GM12891 (cell line): ENCODE data around the gene CFL2.

Experiments
- DNase-seq: peaks from one replicate; pipeline ENCODE4 v3.0.0; 2011; ENCODE audit warnings: low spot score; ENCODE audit not compliant: insufficient read length
- FAIRE-seq: peaks from 2 replicates; lab custom pipeline; 2011; peaks lifted over from hg19 to GRCh38; lab: Jason Lieb, UNC
- PAX5 ChIP-seq: IDR thresholded peaks from 2 replicates; pipeline ENCODE4 v1.6.1; 2011; ENCODE audit warnings: low read length, moderate library complexity, mild to moderate bottlenecking; ENCODE audit not compliant: insufficient read depth, severe bottlenecking
- POLR2A ChIP-seq: IDR thresholded peaks from 2 replicates; pipeline ENCODE4 v1.6.1; 2011; ENCODE audit warnings: low read depth, low read length, control low read depth
- POLR2AphosphoS5 ChIP-seq: IDR thresholded peaks from 2 replicates; pipeline ENCODE4 v1.6.1; 2011; ENCODE audit warnings: low read depth, low read length, control low read depth
- POU2F2 ChIP-seq: IDR thresholded peaks from 2 replicates; pipeline ENCODE4 v1.6.1; 2011; ENCODE audit warnings: low read depth, mild to moderate bottlenecking, control low read depth, low read length, moderate library complexity
- SPI1 ChIP-seq: IDR thresholded peaks from 2 replicates; pipeline ENCODE4 v1.6.1; 2011; ENCODE audit warnings: low read depth, low read length, control low read depth
- TAF1 ChIP-seq: IDR thresholded peaks from 2 replicates; pipeline ENCODE4 v1.6.1; 2011; ENCODE audit warnings: low read depth, low read length, control low read depth

CFL2 gene

DNA sequence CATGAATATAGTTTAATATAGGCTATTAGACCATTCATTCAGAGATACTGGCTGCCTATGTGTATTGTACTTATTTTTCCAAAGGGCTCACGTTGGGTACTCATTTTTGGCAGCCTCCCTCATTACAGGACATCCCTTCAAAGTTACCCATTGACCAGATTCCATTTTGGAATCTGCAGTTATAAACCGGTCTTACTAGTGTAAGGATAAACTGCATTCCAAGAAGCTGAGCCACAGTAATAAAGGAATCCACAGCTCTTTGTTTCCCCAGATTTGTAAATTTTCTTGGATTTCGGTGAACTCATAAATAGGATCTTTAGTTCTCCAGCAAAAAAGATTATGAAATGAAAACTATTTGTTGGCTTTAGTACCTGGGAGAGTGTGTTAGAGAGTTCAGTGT, 18.9 kb upstream of the CFL2 start:
- no peak for DNase-seq
- TF ChIP-seq SPI1 (no peak), POU2F2 (no peak), TAF1 (no peak), POLR2A (no peak)
- no peak for FAIRE-seq

DNA sequence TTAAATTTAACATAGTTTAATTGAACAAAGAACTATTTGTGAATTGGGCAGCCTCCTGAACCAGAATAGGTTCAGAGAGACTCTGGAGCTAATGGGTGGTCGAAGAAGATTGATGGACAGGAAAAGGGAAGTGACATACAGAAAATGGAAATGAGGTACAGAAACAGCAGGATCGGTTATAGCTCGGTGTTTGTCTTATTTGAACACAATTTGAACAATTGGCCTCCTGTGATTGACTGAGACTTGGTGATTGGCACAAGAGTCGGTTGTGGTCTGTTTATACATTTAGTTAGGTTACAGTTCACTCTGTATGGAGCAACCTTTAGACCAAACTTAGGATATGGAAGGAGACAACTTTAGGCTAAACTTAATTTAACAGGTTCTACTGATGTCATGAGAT, 18.4 kb upstream of the CFL2 start:
- DNase-seq (no peak), FAIRE-seq (peak; percentile 13)
- peak; percentile 64 for TF ChIP-seq SPI1
- no peak for TF ChIP-seq POU2F2

DNA sequence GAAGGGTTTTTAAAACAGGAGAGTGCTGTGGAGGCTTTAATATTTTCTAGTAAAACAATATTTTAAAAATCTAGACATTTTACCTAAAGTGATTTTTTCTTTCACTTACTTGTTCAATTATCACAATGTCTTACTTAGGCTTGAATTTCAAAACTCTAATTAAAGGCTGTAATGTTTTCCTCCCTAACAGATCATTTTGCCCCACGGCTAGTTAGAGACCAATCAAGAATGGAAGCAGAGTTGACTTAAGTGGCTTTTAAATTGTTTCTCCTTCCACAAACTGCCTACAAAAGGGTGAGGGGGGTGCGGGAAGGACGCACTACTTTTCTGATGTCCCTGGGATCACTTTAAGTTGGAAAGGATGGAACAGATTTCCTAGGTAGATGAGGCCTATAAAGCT, 9.5 kb upstream of the CFL2 start:
- DNase-seq (no peak), FAIRE-seq (no peak)
- TF ChIP-seq PAX5 (no peak), SPI1 (no peak), POU2F2 (no peak), POLR2AphosphoS5 (no peak), POLR2A (no peak), TAF1 (no peak)

DNA sequence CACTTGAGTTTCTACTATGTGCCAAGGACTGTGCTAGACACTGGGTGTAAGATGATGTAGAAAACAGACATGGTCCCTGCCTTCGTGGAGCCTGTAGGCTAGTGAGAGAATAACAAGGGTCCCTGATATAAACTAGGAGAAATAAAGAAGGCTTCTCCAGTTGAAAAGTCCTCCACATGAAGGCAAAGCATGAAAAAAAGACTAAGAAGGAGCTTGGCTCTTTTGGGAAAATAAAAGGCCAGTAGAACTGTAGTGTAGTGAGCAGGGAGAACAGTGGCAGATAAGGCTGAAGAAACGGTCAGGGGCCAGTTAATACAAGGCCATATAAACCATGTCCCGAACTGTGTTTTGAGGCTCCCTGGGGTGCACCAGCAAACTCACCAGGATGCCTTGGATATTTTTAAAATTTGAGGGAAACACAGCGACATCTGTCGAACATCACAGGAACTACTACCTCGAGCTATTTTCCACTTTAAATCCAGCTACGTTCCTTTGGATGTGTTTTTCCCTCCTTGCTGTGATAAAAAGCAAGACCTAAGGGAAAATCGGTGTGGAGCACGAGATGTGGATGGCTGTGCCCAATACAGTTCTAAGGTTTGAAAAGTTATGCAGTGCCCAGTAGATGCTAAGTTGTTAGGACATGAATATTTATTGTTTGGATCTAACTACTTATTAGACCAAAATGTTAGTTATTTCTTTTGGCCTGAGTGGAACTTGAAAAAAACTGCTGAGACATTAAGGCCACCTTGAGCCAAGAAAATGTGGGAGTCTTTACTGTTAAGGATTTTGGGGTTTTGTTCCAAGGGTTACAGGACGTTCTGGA, 8.5 kb upstream of the CFL2 start:
- peak; percentile 34 for DNase-seq
- FAIRE-seq = peak; percentile 40
- TF ChIP-seq POLR2AphosphoS5 = no peak
- TF ChIP-seq PAX5 = no peak

DNA sequence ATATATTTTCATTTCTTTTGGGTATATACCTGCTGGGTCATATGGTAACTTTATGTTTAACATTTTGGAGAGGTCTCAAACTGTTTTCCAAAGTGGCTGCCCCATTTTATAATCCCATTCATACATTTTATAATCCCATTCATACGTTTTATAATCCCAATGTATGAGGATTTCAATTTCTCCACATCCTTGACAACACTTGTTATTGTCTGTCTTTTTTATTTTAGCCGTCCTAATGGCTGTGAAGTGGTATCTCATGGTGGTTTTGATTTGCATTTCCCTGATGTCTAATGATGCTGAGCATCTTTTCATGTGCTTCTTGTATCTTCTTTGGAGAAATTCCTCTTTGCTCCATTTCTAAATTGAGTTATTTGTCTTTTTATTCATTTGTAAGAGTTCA, 6.7 kb upstream of the CFL2 start:
- TF ChIP-seq SPI1 = no peak
- TF ChIP-seq POLR2A = no peak
- TF ChIP-seq POLR2AphosphoS5 = no peak
- TF ChIP-seq POU2F2 = no peak
- no peak for TF ChIP-seq TAF1
- TF ChIP-seq PAX5 = no peak
- no peak for FAIRE-seq
- no peak for DNase-seq

DNA sequence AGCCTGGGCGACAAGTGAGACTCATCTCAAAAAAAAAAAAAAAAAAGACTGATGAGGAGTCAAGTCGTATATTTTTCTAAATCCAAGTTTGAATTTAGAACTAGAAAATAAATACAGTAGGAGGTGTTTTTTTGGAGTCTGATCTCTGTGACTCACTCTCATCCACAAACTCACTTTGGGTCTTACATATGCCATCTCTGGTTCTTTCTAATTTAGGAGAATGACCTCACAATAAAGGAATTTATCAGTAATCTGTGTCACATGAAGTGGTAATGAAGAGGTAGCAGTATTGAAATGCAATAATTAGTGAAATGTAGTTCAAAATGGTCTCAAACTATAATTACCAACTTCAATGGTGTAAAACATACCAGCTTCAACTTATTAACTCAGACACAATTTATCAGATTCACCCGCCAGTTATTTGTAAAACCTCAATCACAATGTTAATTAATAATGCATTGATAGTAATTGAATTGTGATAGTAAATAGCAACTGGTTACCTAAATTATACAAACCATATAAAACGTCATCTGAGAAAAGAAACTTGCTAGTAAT, 4.4 kb upstream of the CFL2 start:
- DNase-seq = no peak
- FAIRE-seq = no peak
- no peak for TF ChIP-seq PAX5
- no peak for TF ChIP-seq POLR2AphosphoS5
- no peak for TF ChIP-seq SPI1
- TF ChIP-seq POU2F2 = no peak
- no peak for TF ChIP-seq TAF1
- no peak for TF ChIP-seq POLR2A

DNA sequence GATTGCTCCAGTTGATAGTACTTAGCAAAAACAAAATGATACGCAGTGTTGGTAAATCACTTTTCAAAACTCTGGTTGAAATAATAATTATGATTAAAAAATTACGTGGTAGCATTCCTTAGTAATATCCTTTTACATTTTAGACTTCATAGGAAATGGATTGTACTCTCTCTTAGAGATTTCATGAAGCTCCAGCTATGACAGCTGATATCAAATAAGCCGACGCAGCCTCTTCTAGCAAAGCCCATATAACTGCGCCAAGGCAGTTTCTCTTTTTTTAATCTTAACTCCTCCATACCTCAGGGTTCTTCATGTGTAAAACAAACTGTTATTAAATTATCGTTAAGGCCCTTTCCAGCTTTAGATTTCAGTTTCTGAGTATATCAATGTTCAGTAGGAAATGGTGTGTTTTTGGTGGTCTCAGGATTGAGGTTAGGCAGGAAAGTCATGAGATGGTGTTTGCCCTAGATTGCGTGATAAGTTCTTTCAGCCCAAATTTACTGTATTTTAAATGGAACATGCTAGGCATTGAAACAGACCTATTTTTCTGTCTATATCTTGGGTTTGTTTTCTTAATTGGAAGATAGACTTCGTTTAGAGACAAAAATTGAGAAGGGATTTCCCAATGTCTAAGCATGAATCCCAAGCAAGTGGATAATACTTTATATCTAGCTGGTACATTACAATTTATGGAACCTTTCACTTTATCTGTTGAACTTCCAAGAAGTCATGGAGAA, 902 bp upstream of the CFL2 start:
- no peak for FAIRE-seq
- no peak for TF ChIP-seq SPI1
- no peak for DNase-seq

DNA sequence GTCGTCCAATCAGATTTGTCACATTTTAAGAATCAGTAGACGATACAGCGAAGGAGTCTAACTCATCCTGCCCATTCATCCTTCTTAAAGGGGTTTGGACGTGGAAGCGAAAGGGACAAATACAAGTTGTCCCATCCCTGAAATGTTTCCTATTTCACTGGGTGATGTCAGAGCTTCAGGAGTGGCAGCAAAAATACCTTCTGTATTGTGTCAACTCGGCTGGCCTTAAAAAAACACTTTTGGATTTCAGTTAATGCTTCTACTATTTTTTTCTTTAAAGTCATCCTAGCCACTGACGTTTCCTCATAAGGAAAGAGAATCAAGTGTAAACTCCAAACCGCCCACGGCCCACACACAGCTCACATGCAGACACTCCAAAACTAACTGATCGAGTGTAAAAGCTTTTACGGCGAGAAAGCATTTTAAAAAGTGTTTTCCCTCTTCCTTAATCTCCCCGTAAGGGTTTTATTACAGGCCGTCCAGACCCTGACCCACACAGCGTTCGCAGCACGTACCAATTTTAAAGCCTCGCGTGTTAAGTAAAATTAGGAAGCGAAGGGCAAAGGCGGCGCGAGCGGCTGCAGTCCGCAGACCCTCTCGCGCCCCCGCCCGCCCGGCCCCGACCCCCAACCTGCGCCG, 593 bp downstream of the CFL2 start:
- no peak for DNase-seq
- TF ChIP-seq POLR2AphosphoS5 = no peak
- TF ChIP-seq POU2F2 = no peak
- peak; percentile 45; the same call in 1 of the 2 replicates for TF ChIP-seq POLR2A
- TF ChIP-seq PAX5 = no peak
- no peak for TF ChIP-seq SPI1
- TF ChIP-seq TAF1 = no peak
- peak; percentile 71 for FAIRE-seq

DNA sequence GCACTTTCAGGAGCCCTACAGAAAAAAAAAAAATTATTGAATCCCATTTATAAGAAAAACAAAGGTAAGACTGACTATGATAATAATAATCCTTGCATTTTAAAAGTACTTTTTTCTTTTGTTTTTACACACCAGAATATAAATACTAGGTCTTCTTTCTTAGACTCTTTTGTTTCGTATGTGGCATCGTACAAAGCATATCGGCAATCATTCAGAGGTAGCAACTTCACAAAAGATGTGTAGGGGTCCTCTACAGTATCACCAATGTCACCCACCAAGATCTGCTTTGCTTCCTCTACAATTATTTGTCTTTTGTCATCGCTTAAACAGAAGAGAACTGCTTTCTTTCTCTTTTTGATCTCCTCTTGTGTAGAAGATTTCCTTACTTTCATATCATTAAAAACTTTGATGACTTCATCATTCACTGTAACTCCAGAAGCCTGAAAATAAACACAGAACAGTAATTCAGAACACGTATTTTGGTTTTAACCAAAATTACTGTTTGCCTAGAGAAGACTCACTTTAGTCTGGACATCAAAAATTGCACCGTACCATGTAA, 1.2 kb downstream of the CFL2 start:
- no peak for TF ChIP-seq POLR2AphosphoS5
- no peak for TF ChIP-seq POLR2A
- no peak for TF ChIP-seq SPI1
- TF ChIP-seq TAF1 = no peak
- TF ChIP-seq POU2F2 = no peak
- TF ChIP-seq PAX5 = no peak
- no peak for DNase-seq
- FAIRE-seq = no peak
